HepG2 (cell line): ENCODE measurements around the gene RGS10. TPM values are rescaled to one million over a fixed set of nuclear protein-coding genes. Genes with fewer than 3 reads are reported as not detected.
A peak's percentile ranks its signal among the peaks of the same experiment; 100 is the strongest.

Experiments
- ATAC-seq: fragments of 200-7000 bp; cut with Tn5 transposase; 3 replicates; pipeline ENCODE4 v1.9.1; 2020; ENCODE audit warnings: mild to moderate bottlenecking, moderate library complexity
- BruUV-seq: library from RNA; stranded (reverse); fragments of 400-500 nt; replicated peaks from 2 replicates; lab custom pipeline; 2021; lab: Mats Ljungman, UMichigan
- CTCF ChIA-PET: fragments of 300-600 bp; formaldehyde crosslinking; extraction: SDS; loops from one replicate; lab custom pipeline; 2021; ENCODE audit warnings: low total read pairs, inconsistent platforms, low intra/inter-chr PET ratio; lab: Yijun Ruan, JAX
- POLR2A ChIA-PET: fragments of 350-600 bp; sonication (Branson Sonifier 250); formaldehyde crosslinking; loops from one replicate; lab custom pipeline; 2020; ENCODE audit warnings: antibody characterized with exemption, inconsistent platforms; lab: Yijun Ruan, JAX
- DNase-seq: peaks from one replicate; pipeline ENCODE4 v3.0.0-alpha.2; 2015; ENCODE audit warnings: low spot score
- FAIRE-seq: peaks from 3 replicates; lab custom pipeline; 2011; peaks lifted over from hg19 to GRCh38; lab: Jason Lieb, UNC
- H2AFZ ChIP-seq: one replicate; pipeline ENCODE4 v1.6.1; 2011; ENCODE audit warnings: low read length, inconsistent platforms
- H3K27ac ChIP-seq: fragments of 300-600 bp; 3 replicates; pipeline ENCODE4 v1.8.0; 2011; ENCODE audit warnings: mixed run types, mild to moderate bottlenecking, mixed read lengths, low read length, inconsistent platforms; ENCODE audit not compliant: insufficient read depth; ENCODE audit errors: extremely low read length
- H3K27me3 ChIP-seq, 2 experiments: fragments of 200-600 bp in 1 of 2; 2 replicates in 1 of 2; 3 replicates in 1 of 2; pipeline versions ENCODE4 v1.6.0 to v1.8.0; 2011; ENCODE audit warnings: low read length in 2 of 2, mild to moderate bottlenecking in 2 of 2, moderate library complexity in 2 of 2, inconsistent platforms in 1 of 2; ENCODE audit not compliant: insufficient read depth in 2 of 2, control insufficient read depth in 1 of 2
- H3K36me3 ChIP-seq, 2 experiments: fragments of 200-600 bp in 1 of 2; replicated peaks in 1 of 2; 2 replicates in 1 of 2; 3 replicates in 1 of 2; pipeline versions ENCODE4 v1.5.1 to v1.8.0; 2011; ENCODE audit warnings: low read length in 2 of 2, inconsistent platforms in 1 of 2; ENCODE audit not compliant: insufficient read depth in 2 of 2, control insufficient read depth in 1 of 2
- H3K4me1 ChIP-seq: 2 replicates; pipeline ENCODE4 v1.5.1; 2012; ENCODE audit warnings: low read length, inconsistent platforms; ENCODE audit not compliant: insufficient read depth
- H3K4me2 ChIP-seq: 2 replicates; pipeline ENCODE4 v1.6.0; 2011; ENCODE audit warnings: low read depth, low read length, inconsistent platforms
- H3K4me3 ChIP-seq, 3 experiments: fragments of 200-600 bp in 1 of 3; sonication (generic), shearing (Covaris generic) in 1 of 3; replicated peaks in 1 of 3; 2 replicates each; pipeline ENCODE4 v1.5.1; 2011 to 2016; ENCODE audit warnings: low read length in 3 of 3, inconsistent platforms in 2 of 3, low read depth in 2 of 3, mild to moderate bottlenecking in 2 of 3, control low read depth in 1 of 3, mixed read lengths in 1 of 3; ENCODE audit not compliant: insufficient read depth in 1 of 3
- H3K79me2 ChIP-seq: one replicate; pipeline ENCODE4 v1.6.1; 2011; ENCODE audit warnings: low read length, inconsistent platforms; ENCODE audit not compliant: insufficient read depth
- H3K9ac ChIP-seq: 2 replicates; pipeline ENCODE4 v1.6.0; 2011; ENCODE audit warnings: mild to moderate bottlenecking, low read depth, low read length, inconsistent platforms; ENCODE audit not compliant: insufficient read depth
- H3K9me3 ChIP-seq: 2 replicates; pipeline ENCODE4 v1.5.1; 2012; ENCODE audit warnings: mild to moderate bottlenecking, low read length
- H4K20me1 ChIP-seq: 2 replicates; pipeline ENCODE4 v1.6.0; 2011; ENCODE audit warnings: inconsistent platforms, mild to moderate bottlenecking, low read length, moderate library complexity; ENCODE audit not compliant: insufficient read depth
- BRD4 ChIP-seq: sonication (generic); formaldehyde crosslinking; IDR thresholded peaks from 2 replicates; pipeline ENCODE4 v1.4.0; 2020; ENCODE audit warnings: missing genetic modification reagents
- CENPT ChIP-seq: sonication (generic); formaldehyde crosslinking; IDR thresholded peaks from 2 replicates; pipeline ENCODE4 v1.8.0; 2022; ENCODE audit warnings: low read depth, mild to moderate bottlenecking, moderate library complexity, missing genetic modification reagents
- FOXP1 ChIP-seq, 2 experiments: fragments of 450-650 bp in 1 of 2; IDR thresholded peaks; 2 replicates each; pipeline ENCODE4 v1.6.1; 2017 to 2018; ENCODE audit warnings: antibody characterized with exemption in 1 of 2
- MNT ChIP-seq: fragments of 450-650 bp; IDR thresholded peaks from 2 replicates; pipeline ENCODE4 v1.6.1; 2016
- MTF2 ChIP-seq: sonication (generic); formaldehyde crosslinking; IDR thresholded peaks from 2 replicates; pipeline ENCODE4 v1.5.0; 2020; ENCODE audit warnings: missing genetic modification reagents, borderline replicate concordance
- SKIL ChIP-seq: sonication (generic); formaldehyde crosslinking; IDR thresholded peaks from 2 replicates; pipeline ENCODE4 v1.8.0; 2022; ENCODE audit warnings: missing genetic modification reagents, mild to moderate bottlenecking, moderate library complexity, borderline replicate concordance
- SP2 ChIP-seq: sonication (generic); formaldehyde crosslinking; IDR thresholded peaks from 2 replicates; pipeline ENCODE4 v1.5.1; 2020; ENCODE audit warnings: mild to moderate bottlenecking, missing genetic modification reagents
- ZNF704 ChIP-seq: sonication (generic); formaldehyde crosslinking; IDR thresholded peaks from 2 replicates; pipeline ENCODE4 v1.8.1; 2023; ENCODE audit warnings: mild to moderate bottlenecking, inconsistent platforms, moderate library complexity, missing genetic modification reagents, borderline replicate concordance
- WGBS: methylation state at CpG from one replicate; pipeline ENCODE4 v1.1.6; 2017; ENCODE audit warnings: low lambda C conversion rate; 5-methylcytosine and 5-hydroxymethylcytosine counted together
- in situ Hi-C: cut with HindIII; loops from 2 replicates; pipeline ENCODE4 v1.10.0; 2017; ENCODE audit warnings: low pct_unique_long_range_greater_than_20kb; ENCODE audit not compliant: extremely low pct_ligation_motif_present
- intact Hi-C: fragments of 100-400 bp; cut with micrococcal nuclease; formaldehyde crosslinking; loops from one replicate; pipeline ENCODE4 v1.10.0; 2022; ENCODE audit not compliant: unreplicated experiment
- polyA plus RNA-seq, 8 experiments: library from polyadenylated mRNA; depleted of rRNA in 3 of 8; stranded (reverse) in 7 of 8; unstranded in 1 of 8; fragments of >200 nt; fragmentation: Illumina TruSeq in 4 of 8; extraction: Trizol in 4 of 8; gene quantifications; 2 replicates each; pipeline versions ENCODE4 v1.2.1 to v1.2.3, GENCODE V29; 2011 to 2016; ENCODE audit warnings: low read depth in 4 of 8, missing spikeins in 1 of 8, mixed read lengths in 1 of 8; ENCODE audit not compliant: insufficient read depth in 1 of 8
- total RNA-seq, 5 experiments: library from RNA; depleted of rRNA; stranded (reverse); fragments of >200 nt; fragmentation: Illumina TruSeq; extraction: Trizol; gene quantifications; 2 replicates each; pipeline ENCODE4 v1.2.3, GENCODE V29; 2016; ENCODE audit warnings: low read depth in 1 of 5

The RGS10 gene
- total and polyA plus RNA-seq, 2 of the 13 experiments (the other 11 are each of a cell fraction or from before 2014, with no cell fraction given) = 1.7 to 5.1 TPM

GRCh38 chr10:119500821-119501220 is 41.7 kb downstream of the RGS10 start:
- Histone ChIP-seq H3K27me3 (no peaks in the 10 kb centered on the region; a peak in 1 of 5 replicates), H3K27ac (no peak overlapping the region), H3K79me2 (no peaks in the 10 kb centered on the region), H4K20me1 (no peaks in the 10 kb centered on the region), H3K4me1 (peaks cover 67% of the 10 kb centered on the region), H3K9me3 (no peaks in the 10 kb centered on the region), H3K9ac (no peak overlapping the region), H3K4me3 (no peak overlapping the region), H3K36me3 (no peaks in the 10 kb centered on the region), H3K4me2 (no peak overlapping the region), H2AFZ (no peak overlapping the region)
- intact Hi-C loops (no loop called here), in situ Hi-C loops (loop anchor here (5.0 kb wide), 1 partner anchor 41 kb away; the partner anchor contains the start of gene RGS10)
- no peak for TF ChIP-seq FOXP1 (IDR thresholded peaks at IDR 0.05)
- TF ChIP-seq FOXP1 (CRISPR knock-in tag; IDR thresholded peaks at IDR 0.05) = no peak
- TF ChIP-seq BRD4 (CRISPR knock-in tag) = no peak
- no peak for TF ChIP-seq SP2 (CRISPR knock-in tag)
- TF ChIP-seq CENPT (CRISPR knock-in tag) = no peak
- no peak for TF ChIP-seq ZNF704 (CRISPR knock-in tag)
- TF ChIP-seq MTF2 (CRISPR knock-in tag) = no peak
- BruUV-seq = no TSS peak
- WGBS = 100% methylated on average over 2 of the region's 6 CpGs
- FAIRE-seq = no peak
- no peak for ATAC-seq
- DNase-seq = no peak
- POLR2A ChIA-PET = no interaction called here
- CTCF ChIA-PET = no interaction called here

GRCh38 chr10:119500123-119500795 is 42.3 kb downstream of the RGS10 start:
- ChIA-PET POLR2A (no interaction called here), CTCF (no interaction called here)
- Histone ChIP-seq H2AFZ (no peak overlapping the region), H3K4me2 (no peak overlapping the region), H3K4me1 (peaks cover 70% of the 10 kb centered on the region), H3K79me2 (no peaks in the 10 kb centered on the region), H4K20me1 (no peaks in the 10 kb centered on the region), H3K9ac (no peak overlapping the region), H3K4me3 (no peak overlapping the region), H3K27ac (no peak overlapping the region), H3K27me3 (no peaks in the 10 kb centered on the region; a peak in 1 of 5 replicates), H3K9me3 (no peaks in the 10 kb centered on the region), H3K36me3 (no peaks in the 10 kb centered on the region)
- TF ChIP-seq MNT = peak; percentile 72
- TF ChIP-seq SKIL = no peak
- ATAC-seq (no peak), DNase-seq (no peak), FAIRE-seq (no peak)
- BruUV-seq = no TSS peak
- in situ Hi-C loops (loop anchor here (5.0 kb wide), 1 partner anchor 42 kb away; the partner anchor contains the start of gene RGS10), intact Hi-C loops (no loop called here)
- WGBS = 86% methylated on average over 8 of the region's 8 CpGs
